NCI-H460 (cell line): Measurements from ENCODE around the gene NOD1. TPM values are rescaled to one million over a fixed set of nuclear protein-coding genes. Genes with fewer than 3 reads are reported as not detected.
A peak's percentile ranks its signal among the peaks of the same experiment; 100 is the strongest.
"Not testable (repeated sequence)": the region's sequence is repeated elsewhere in the genome, so short reads cannot be mapped to it uniquely, and the experiment has no call there.

ENCODE experiments used
- DNase-seq: peaks from one replicate; pipeline ENCODE4 v3.0.0-alpha.2; 2016; ENCODE audit warnings: low read depth; ENCODE audit errors: extremely low read depth
- total RNA-seq: library from RNA; depleted of rRNA; stranded (reverse); fragments of >200 nt; shearing (Covaris generic); gene quantifications from 2 replicates; pipeline ENCODE4 v1.2.3, GENCODE V29; 2014

The NOD1 gene
- total RNA-seq, 1 experiment from 2014 or later, result 7.7 TPM

GRCh38 chr7:30504301-30505173, 26.0 kb upstream of the NOD1 start, which contains the start of gene GGCT:
GGCT (minus strand) TSS chr7:30504829; CDS start chr7:30504709, 120 bp downstream.
- DNase-seq, result peak; percentile 99

GRCh38 chr7:30503274-30504212, 25.0 kb upstream of the NOD1 start:
- DNase-seq, result no peak

GRCh38 chr7:30502470-30503251, 24.1 kb upstream of the NOD1 start:
- DNase-seq, result no peak

GRCh38 chr7:30501264-30501663, 22.7 kb upstream of the NOD1 start:
- DNase-seq, result no peak

GRCh38 chr7:30493228-30493627, 14.6 kb upstream of the NOD1 start:
- no peak for DNase-seq

- no peak for DNase-seq
Observed at GRCh38 chr7:30491417-30491816, 12.8 kb upstream of the NOD1 start.

GRCh38 chr7:30487371-30487770, 8.8 kb upstream of the NOD1 start:
- DNase-seq, result no peak

- DNase-seq, result no peak
Observed at GRCh38 chr7:30485667-30486066, 7.1 kb upstream of the NOD1 start.

GRCh38 chr7:30481416-30481815, 2.8 kb upstream of the NOD1 start:
- not testable (repeated sequence) for DNase-seq

GRCh38 chr7:30479202-30480120, 877 bp upstream of the NOD1 start:
- peak; percentile 7 for DNase-seq

GRCh38 chr7:30476459-30477145, 2.0 kb downstream of the NOD1 start:
- DNase-seq, result no peak

- DNase-seq, result no peak
Observed at GRCh38 chr7:30475580-30475979, 3.0 kb downstream of the NOD1 start.

GRCh38 chr7:30474893-30475292, 3.7 kb downstream of the NOD1 start:
- no peak for DNase-seq

- no peak for DNase-seq
Observed at GRCh38 chr7:30474485-30474884, 4.1 kb downstream of the NOD1 start.

- no peak for DNase-seq
Observed at GRCh38 chr7:30473903-30474302, 4.7 kb downstream of the NOD1 start.

- DNase-seq, result no peak
Observed at GRCh38 chr7:30472784-30473775, 5.5 kb downstream of the NOD1 start.

GRCh38 chr7:30472081-30472783, 6.4 kb downstream of the NOD1 start:
- no peak for DNase-seq
